Ishikawa (cell line): ENCODE results near the gene CLEC10A.

ENCODE experiments used
- CEBPB ChIP-seq: IDR thresholded peaks from 2 replicates; pipeline ENCODE4 v1.6.1; 2012
- CREB1 ChIP-seq: IDR thresholded peaks from 2 replicates; pipeline ENCODE4 v1.6.1; 2012; ENCODE audit warnings: low read depth
- EGR1 ChIP-seq: IDR thresholded peaks from 2 replicates; pipeline ENCODE4 v1.6.1; 2012
- EP300 ChIP-seq: IDR thresholded peaks from 2 replicates; pipeline ENCODE4 v1.6.1; 2012; ENCODE audit warnings: borderline replicate concordance
- FOXM1 ChIP-seq: IDR thresholded peaks from 2 replicates; pipeline ENCODE4 v1.6.1; 2012; ENCODE audit warnings: low read depth, borderline replicate concordance
- NFIC ChIP-seq: IDR thresholded peaks from 2 replicates; pipeline ENCODE4 v1.6.1; 2012
- RAD21 ChIP-seq: IDR thresholded peaks from 2 replicates; pipeline ENCODE4 v1.6.1; 2012; ENCODE audit warnings: low read depth
- TEAD4 ChIP-seq: IDR thresholded peaks from 2 replicates; pipeline ENCODE4 v1.6.1; 2012
- YY1 ChIP-seq: IDR thresholded peaks from 2 replicates; pipeline ENCODE4 v1.6.1; 2012; ENCODE audit warnings: low read depth
- TF ChIP-seq, protein P1 (sequence below): IDR thresholded peaks from 2 replicates; pipeline ENCODE4 v1.6.1; 2012
- TF ChIP-seq, protein P2 (sequence below): IDR thresholded peaks from 2 replicates; pipeline ENCODE4 v1.6.1; 2012; ENCODE audit warnings: low read depth, mild to moderate bottlenecking

DNA sequence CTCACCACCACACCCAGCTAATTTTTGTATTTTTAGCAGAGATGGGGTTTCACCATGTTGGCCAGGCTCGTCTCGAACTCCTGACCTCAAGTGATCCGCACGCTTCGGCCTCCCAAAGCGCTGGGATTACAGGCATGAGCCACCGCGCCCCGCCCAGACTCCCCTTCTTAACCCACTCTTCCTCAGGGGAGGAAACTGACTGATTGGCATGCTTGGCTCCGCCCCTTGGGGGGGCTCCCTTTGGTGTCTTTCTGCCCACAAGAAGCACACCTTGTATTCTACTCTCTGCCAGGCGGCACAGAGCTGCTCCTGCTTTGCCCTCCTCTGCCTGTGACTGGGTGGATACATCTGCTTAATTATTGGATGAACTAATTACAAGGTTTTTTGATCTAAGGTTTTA, 39.3 kb upstream of the CLEC10A start:
- TF ChIP-seq RAD21, result no peak
- TF ChIP-seq, protein P1, sequence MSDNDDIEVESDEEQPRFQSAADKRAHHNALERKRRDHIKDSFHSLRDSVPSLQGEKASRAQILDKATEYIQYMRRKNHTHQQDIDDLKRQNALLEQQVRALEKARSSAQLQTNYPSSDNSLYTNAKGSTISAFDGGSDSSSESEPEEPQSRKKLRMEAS, result no peak
- no peak for TF ChIP-seq YY1
- TF ChIP-seq TEAD4, result no peak
- no peak for TF ChIP-seq FOXM1
- TF ChIP-seq, protein P2, sequence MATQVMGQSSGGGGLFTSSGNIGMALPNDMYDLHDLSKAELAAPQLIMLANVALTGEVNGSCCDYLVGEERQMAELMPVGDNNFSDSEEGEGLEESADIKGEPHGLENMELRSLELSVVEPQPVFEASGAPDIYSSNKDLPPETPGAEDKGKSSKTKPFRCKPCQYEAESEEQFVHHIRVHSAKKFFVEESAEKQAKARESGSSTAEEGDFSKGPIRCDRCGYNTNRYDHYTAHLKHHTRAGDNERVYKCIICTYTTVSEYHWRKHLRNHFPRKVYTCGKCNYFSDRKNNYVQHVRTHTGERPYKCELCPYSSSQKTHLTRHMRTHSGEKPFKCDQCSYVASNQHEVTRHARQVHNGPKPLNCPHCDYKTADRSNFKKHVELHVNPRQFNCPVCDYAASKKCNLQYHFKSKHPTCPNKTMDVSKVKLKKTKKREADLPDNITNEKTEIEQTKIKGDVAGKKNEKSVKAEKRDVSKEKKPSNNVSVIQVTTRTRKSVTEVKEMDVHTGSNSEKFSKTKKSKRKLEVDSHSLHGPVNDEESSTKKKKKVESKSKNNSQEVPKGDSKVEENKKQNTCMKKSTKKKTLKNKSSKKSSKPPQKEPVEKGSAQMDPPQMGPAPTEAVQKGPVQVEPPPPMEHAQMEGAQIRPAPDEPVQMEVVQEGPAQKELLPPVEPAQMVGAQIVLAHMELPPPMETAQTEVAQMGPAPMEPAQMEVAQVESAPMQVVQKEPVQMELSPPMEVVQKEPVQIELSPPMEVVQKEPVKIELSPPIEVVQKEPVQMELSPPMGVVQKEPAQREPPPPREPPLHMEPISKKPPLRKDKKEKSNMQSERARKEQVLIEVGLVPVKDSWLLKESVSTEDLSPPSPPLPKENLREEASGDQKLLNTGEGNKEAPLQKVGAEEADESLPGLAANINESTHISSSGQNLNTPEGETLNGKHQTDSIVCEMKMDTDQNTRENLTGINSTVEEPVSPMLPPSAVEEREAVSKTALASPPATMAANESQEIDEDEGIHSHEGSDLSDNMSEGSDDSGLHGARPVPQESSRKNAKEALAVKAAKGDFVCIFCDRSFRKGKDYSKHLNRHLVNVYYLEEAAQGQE, result no peak
- no peak for TF ChIP-seq CREB1
- TF ChIP-seq EGR1, result no peak
- no peak for TF ChIP-seq NFIC
- no peak for TF ChIP-seq CEBPB
- no peak for TF ChIP-seq EP300
